SK-N-SH treated with all-trans-retinoic acid at 6 μM for 48 hours (cell line): ENCODE measurements around the gene CCNY.

ENCODE experiments used
- PATZ1 ChIP-seq: fragments of 250-450 bp; sonication (Bioruptor Pico); IDR thresholded peaks from 2 replicates; pipeline ENCODE4 v1.8.0; 2020; ENCODE audit warnings: mild to moderate bottlenecking, moderate library complexity, borderline replicate concordance
- TSHZ2 ChIP-seq: fragments of 250-450 bp; sonication (Bioruptor Pico); IDR thresholded peaks from 2 replicates; pipeline ENCODE4 v1.5.0; 2020; ENCODE audit warnings: mild to moderate bottlenecking, moderate library complexity

- no peak for TF ChIP-seq PATZ1 (CRISPR knock-in tag)
- no peak for TF ChIP-seq TSHZ2 (CRISPR knock-in tag)
Observed at GRCh38 chr10:35326466-35327235, 9.7 kb upstream of the CCNY start.
